Measurements from ENCODE around the gene CRACR2B. TPM values are rescaled to one million over a fixed set of nuclear protein-coding genes. Genes with fewer than 3 reads are reported as not detected.

CRACR2B gene
- total and polyA plus RNA-seq, 2 of the 13 experiments (the other 11 are each of a cell fraction or from before 2014, with no cell fraction given): 14.9 to 21.0 TPM

- no peak for TF ChIP-seq HOMEZ (CRISPR knock-in tag; IDR thresholded peaks at IDR 0.05; ENCODE audit: low read depth)
- TF ChIP-seq ZNF703 (CRISPR knock-in tag; IDR thresholded peaks at IDR 0.05; ENCODE audit: borderline replicate concordance): no peak
- TF ChIP-seq FOSL1 (CRISPR knock-in tag; IDR thresholded peaks at IDR 0.05; ENCODE audit: borderline replicate concordance): no peak
- peak; percentile 43; the same call in 1 of the 2 replicates for TF ChIP-seq SKIL (CRISPR knock-in tag; IDR thresholded peaks at IDR 0.05; ENCODE audit: borderline replicate concordance)
- TF ChIP-seq SUZ12 (IDR thresholded peaks at IDR 0.05; ENCODE audit: low read depth, low read length): no peak
- TF ChIP-seq ZNF496 (CRISPR knock-in tag; IDR thresholded peaks at IDR 0.05; ENCODE audit: insufficient replicate concordance): no peak
- TF ChIP-seq RELA (CRISPR knock-in tag; IDR thresholded peaks at IDR 0.05): no peak
- no peak for TF ChIP-seq PRMT3 (CRISPR knock-in tag; IDR thresholded peaks at IDR 0.05; ENCODE audit: borderline replicate concordance, low read depth)
- peak; percentile 49; the same call in 1 of the 2 replicates for TF ChIP-seq HIC2 (CRISPR knock-in tag; IDR thresholded peaks at IDR 0.05; ENCODE audit: low read depth)
- TF ChIP-seq ZSCAN22 (CRISPR knock-in tag; IDR thresholded peaks at IDR 0.05): no peak
- no peak for TF ChIP-seq ASH2L (IDR thresholded peaks at IDR 0.05; ENCODE audit: insufficient read length, low read depth, low read length)
- TF ChIP-seq ZNF639 (CRISPR knock-in tag; conservative IDR thresholded peaks at IDR 0.05): no peak
- TF ChIP-seq SP2 (CRISPR knock-in tag; IDR thresholded peaks at IDR 0.05): no peak
- TF ChIP-seq ZNF558 (CRISPR knock-in tag; IDR thresholded peaks at IDR 0.05; ENCODE audit: borderline replicate concordance): peak; percentile 28; the same call in 1 of the 2 replicates
- TF ChIP-seq ZNF549 (CRISPR knock-in tag; IDR thresholded peaks at IDR 0.05): no peak
- no peak for TF ChIP-seq ZNF431 (CRISPR knock-in tag; IDR thresholded peaks at IDR 0.05; ENCODE audit: borderline replicate concordance, low read depth)
- peak; percentile 60; the same call in 1 of the 2 replicates for TF ChIP-seq MTF2 (CRISPR knock-in tag; IDR thresholded peaks at IDR 0.05; ENCODE audit: borderline replicate concordance)
- TF ChIP-seq PLSCR1 (CRISPR knock-in tag; IDR thresholded peaks at IDR 0.05; ENCODE audit: borderline replicate concordance): no peak
- no peak for TF ChIP-seq ZNF251 (CRISPR knock-in tag; IDR thresholded peaks at IDR 0.05)
- TF ChIP-seq ZNF556 (CRISPR knock-in tag; IDR thresholded peaks at IDR 0.05; ENCODE audit: borderline replicate concordance): no peak
- TF ChIP-seq ATF7-NPFF (CRISPR knock-in tag; IDR thresholded peaks at IDR 0.05; ENCODE audit: low read depth): 0 out of 2 replicates have a peak, but pooled peaks have one; percentile 34
These were observed 2.8 kb downstream of the CRACR2B start (continued) for GRCh38 chr11:830295-831117.

Measured in HepG2 (cell line).